HFFc6 (cell line): Measurements from ENCODE around the gene KLF7. TPM values are rescaled to one million over a fixed set of nuclear protein-coding genes. Genes with fewer than 3 reads are reported as not detected.

Source experiments
- DNase-seq: peaks from one replicate; pipeline ENCODE4 v3.0.0-alpha.2; 2018
- H3K27ac Mint-ChIP-seq: 2 replicates; pipeline ENCODE4 v1.8.0; 2020; ENCODE audit warnings: mild to moderate bottlenecking, mixed read lengths
- H3K27me3 Mint-ChIP-seq: 2 replicates; pipeline ENCODE4 v1.8.0; 2021; ENCODE audit warnings: mild to moderate bottlenecking, moderate library complexity, mixed read lengths; ENCODE audit not compliant: insufficient read depth
- H3K36me3 Mint-ChIP-seq: 2 replicates; pipeline ENCODE4 v1.8.0; 2021; ENCODE audit warnings: low read depth, mixed read lengths
- H3K4me1 Mint-ChIP-seq: 2 replicates; pipeline ENCODE4 v1.8.0; 2020; ENCODE audit warnings: low read depth, mixed read lengths
- H3K4me3 Mint-ChIP-seq: 2 replicates; pipeline ENCODE4 v1.8.0; 2020; ENCODE audit warnings: mild to moderate bottlenecking, moderate library complexity, mixed read lengths
- H3K9me3 Mint-ChIP-seq: 2 replicates; pipeline ENCODE4 v1.8.0; 2020; ENCODE audit warnings: mild to moderate bottlenecking, mixed read lengths
- total RNA-seq, 6 experiments: library from RNA; stranded (reverse); fragmentation: NEBNext Ultra II Directional; extraction: Animal tissue kit (Norgen Biotek cat#: 25700); gene quantifications; 2 replicates in 1 of 6; 3 replicates in 5 of 6; pipeline ENCODE4 v1.2.3, GENCODE V29; 2021
- TF ChIP-seq, protein P1 (sequence below): fragments of 200-600 bp; sonication (generic); IDR thresholded peaks from 2 replicates; pipeline ENCODE4 v1.5.0; 2021; ENCODE audit warnings: antibody characterized with exemption, mild to moderate bottlenecking

Gene KLF7
- total RNA-seq, 6 experiments from 2014 or later: 29.4 to 45.0 (median 34.0) TPM

DNA sequence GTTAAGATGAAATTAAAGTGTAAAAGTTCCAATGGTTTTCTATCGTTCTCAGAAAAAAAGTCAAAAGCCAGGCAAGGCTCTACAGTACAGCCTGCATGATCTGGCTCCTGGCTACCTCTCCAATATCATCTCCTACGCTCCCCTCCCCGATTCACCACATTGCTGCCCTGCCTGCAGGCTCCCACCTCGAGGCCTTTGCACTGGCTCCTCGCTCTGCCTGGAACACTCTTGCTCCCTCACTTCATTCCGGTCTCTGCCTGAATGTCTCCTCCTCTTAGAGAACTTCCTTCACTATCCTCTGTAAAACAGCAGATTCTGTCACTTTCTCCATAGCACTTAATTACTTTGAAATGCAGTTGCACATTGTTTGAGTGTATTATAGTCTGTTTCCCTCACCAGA, 72.5 kb downstream of the KLF7 start:
- TF ChIP-seq, protein P1, sequence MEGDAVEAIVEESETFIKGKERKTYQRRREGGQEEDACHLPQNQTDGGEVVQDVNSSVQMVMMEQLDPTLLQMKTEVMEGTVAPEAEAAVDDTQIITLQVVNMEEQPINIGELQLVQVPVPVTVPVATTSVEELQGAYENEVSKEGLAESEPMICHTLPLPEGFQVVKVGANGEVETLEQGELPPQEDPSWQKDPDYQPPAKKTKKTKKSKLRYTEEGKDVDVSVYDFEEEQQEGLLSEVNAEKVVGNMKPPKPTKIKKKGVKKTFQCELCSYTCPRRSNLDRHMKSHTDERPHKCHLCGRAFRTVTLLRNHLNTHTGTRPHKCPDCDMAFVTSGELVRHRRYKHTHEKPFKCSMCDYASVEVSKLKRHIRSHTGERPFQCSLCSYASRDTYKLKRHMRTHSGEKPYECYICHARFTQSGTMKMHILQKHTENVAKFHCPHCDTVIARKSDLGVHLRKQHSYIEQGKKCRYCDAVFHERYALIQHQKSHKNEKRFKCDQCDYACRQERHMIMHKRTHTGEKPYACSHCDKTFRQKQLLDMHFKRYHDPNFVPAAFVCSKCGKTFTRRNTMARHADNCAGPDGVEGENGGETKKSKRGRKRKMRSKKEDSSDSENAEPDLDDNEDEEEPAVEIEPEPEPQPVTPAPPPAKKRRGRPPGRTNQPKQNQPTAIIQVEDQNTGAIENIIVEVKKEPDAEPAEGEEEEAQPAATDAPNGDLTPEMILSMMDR: no peak
- Mint-ChIP-seq H3K4me3 (no peak overlapping the region), H3K36me3 (peaks cover 18% of the 10 kb centered on the region), H3K27ac (no peak overlapping the region), H3K9me3 (no peaks in the 10 kb centered on the region), H3K27me3 (no peaks in the 10 kb centered on the region; the same call in none of the 2 replicates), H3K4me1 (peaks cover 49% of the 10 kb centered on the region)
- DNase-seq: no peak

DNA sequence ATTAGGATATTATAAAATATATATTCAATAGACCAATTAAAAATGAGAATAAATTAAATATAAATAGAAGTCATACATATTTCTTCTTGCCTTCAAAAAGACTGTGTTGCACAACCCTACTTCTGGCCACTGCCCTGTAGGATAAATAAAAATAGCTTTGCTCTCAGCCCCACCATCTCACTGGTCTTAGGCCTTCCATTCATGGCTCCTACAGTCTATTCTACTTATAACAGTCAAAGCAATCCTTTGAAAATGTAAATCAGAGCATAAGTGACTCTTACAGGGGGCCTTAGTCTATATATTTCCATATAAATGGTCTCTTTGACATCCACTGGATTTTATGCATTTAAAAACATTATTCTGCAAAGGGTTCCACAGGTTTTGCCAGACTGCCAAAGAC, 72.9 kb downstream of the KLF7 start:
- TF ChIP-seq, protein P1: no peak
- Mint-ChIP-seq H3K9me3 (no peaks in the 10 kb centered on the region), H3K27ac (no peak overlapping the region), H3K27me3 (no peaks in the 10 kb centered on the region; the same call in none of the 2 replicates), H3K4me3 (no peak overlapping the region), H3K4me1 (peaks cover 49% of the 10 kb centered on the region), H3K36me3 (peaks cover 22% of the 10 kb centered on the region)
- no peak for DNase-seq

DNA sequence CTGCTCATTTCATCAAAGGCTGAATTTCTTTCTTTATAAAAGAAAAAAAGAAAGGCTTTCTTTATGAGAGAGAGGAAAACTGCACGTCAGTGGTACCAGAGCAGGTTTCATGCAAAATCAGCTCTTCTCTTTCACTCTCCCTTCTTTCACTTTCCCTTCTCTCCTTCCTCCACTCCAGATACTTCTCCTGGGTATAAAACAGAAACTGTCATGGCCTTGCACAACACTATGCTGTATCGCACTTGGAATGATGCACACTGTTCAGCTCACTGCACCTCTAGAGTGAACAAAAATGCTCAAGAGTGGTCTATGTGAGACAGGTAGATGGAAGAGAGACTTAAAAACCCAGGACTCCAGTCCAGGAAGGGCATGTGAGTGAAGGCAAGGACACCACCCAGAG, 73.8 kb downstream of the KLF7 start:
- H3K4me3 Mint-ChIP-seq: no peak overlapping the region
- no peaks in the 10 kb centered on the region for H3K9me3 Mint-ChIP-seq
- TF ChIP-seq, protein P1: no peak
- H3K36me3 Mint-ChIP-seq: peaks cover 27% of the 10 kb centered on the region
- H3K4me1 Mint-ChIP-seq: peaks cover 44% of the 10 kb centered on the region
- no peaks in the 10 kb centered on the region; the same call in none of the 2 replicates for H3K27me3 Mint-ChIP-seq
- no peak overlapping the region for H3K27ac Mint-ChIP-seq
- no peak for DNase-seq

DNA sequence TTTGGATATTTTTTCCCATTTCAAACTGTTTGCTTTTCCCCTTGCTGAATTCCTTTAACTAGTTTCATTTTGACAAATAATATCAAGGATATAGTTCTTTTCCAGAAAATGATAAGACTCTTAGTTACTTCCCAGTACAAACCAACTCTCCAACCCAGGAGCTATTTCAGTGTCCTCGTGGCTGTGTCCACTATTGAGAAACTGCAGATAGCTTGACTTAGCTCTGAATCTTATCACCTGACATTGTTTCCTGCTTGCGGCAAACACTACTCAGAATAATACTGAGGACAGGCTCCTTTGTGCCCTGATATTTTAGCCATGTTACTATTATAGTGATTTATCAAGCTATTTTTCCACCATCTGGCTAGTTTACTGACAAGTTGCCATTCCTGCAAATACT, 74.6 kb downstream of the KLF7 start:
- TF ChIP-seq, protein P1: no peak
- DNase-seq: no peak
- peaks cover 37% of the 10 kb centered on the region for H3K4me1 Mint-ChIP-seq
- H3K27ac Mint-ChIP-seq: no peak overlapping the region
- peaks cover 33% of the 10 kb centered on the region for H3K36me3 Mint-ChIP-seq
- no peak overlapping the region for H3K4me3 Mint-ChIP-seq
- no peaks in the 10 kb centered on the region for H3K9me3 Mint-ChIP-seq
- no peaks in the 10 kb centered on the region; the same call in none of the 2 replicates for H3K27me3 Mint-ChIP-seq

DNA sequence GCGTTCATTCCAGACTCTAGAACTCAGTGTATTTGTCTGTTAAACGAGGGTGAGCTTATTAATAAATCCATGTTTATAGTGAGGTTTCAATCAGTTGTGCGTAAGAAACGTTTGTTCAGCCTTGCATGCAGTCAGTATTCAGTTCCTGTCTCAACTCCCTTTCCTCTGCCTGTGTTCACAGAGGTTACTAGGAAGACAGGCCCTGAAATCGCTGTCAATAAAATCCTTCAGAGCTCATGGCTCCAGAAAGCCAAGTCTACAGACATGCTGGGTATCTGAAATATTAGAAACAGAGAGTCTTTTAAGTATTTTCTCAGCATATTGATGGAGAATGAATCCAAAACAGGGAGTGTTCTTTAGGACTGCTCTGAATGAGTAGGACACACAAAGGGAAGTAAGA, 75.4 kb downstream of the KLF7 start:
- no peaks in the 10 kb centered on the region; the same call in none of the 2 replicates for H3K27me3 Mint-ChIP-seq
- peaks cover 34% of the 10 kb centered on the region for H3K4me1 Mint-ChIP-seq
- peak overlapping the region; percentile 22; the same call in 1 of the 2 replicates for H3K27ac Mint-ChIP-seq
- TF ChIP-seq, protein P1: no peak
- peaks cover 37% of the 10 kb centered on the region for H3K36me3 Mint-ChIP-seq
- no peaks in the 10 kb centered on the region for H3K9me3 Mint-ChIP-seq
- H3K4me3 Mint-ChIP-seq: no peak overlapping the region
- no peak for DNase-seq

DNA sequence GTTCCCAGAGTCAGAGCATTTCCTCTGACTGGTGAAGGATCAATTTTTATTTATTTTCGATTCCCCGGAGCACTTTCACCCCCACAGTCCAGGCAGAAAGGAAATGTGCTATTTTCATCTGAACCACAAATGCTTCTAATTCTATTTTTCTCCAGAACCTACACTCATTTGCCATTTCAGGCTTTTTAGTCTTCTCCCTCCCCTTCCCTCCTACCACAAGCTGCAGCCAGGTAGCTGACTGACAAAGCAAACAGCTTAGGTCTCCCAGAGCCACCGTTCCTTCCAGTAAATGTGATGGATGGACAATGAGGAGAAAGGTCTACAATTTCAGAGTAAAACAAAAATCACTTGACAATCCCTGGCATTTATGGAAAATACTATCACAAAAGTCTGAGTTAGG, 76.9 kb downstream of the KLF7 start:
- no peak overlapping the region for H3K27ac Mint-ChIP-seq
- no peak overlapping the region for H3K4me3 Mint-ChIP-seq
- peaks cover 34% of the 10 kb centered on the region for H3K4me1 Mint-ChIP-seq
- H3K27me3 Mint-ChIP-seq: no peaks in the 10 kb centered on the region; the same call in none of the 2 replicates
- TF ChIP-seq, protein P1: no peak
- no peaks in the 10 kb centered on the region for H3K9me3 Mint-ChIP-seq
- DNase-seq: no peak
- H3K36me3 Mint-ChIP-seq: peaks cover 41% of the 10 kb centered on the region
